ENCODE results near the gene OR2S2. TPM values are rescaled to one million over a fixed set of nuclear protein-coding genes. Genes with fewer than 3 reads are reported as not detected.

The OR2S2 gene
- total RNA-seq, 1 donor from 2014 or later = not detected

DNA sequence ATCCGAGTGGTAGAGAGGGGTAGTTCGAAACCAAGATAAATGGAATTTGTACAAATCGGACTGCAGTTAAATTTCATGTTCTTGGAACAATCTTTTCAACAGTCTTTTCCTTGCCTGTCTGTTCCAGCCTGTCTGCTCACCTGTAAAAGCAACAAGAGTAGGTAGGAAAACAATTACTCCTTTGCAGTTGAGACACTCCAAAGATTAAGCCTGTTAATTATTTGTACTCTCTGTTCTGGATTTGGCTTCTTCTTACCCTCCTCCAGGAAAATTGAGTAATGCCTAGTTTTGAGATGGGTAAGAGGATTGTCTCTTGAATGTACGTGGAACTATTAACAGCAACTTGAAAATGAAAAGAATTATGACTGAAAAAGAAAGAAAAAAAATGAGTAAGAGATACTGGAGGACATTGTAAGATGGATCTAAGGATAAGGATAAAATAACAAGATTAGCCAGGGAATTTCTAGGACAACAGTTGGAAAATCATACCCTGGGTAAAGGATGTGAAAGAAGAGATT is 24.3 kb downstream of the OR2S2 start:
- H3K27me3 Mint-ChIP-seq (ENCODE audit: insufficient read depth, low read depth) = peaks cover 2% of the 10 kb centered on the region
- H4K20me1 ChIP-seq (ENCODE audit: low read depth) = no peaks in the 10 kb centered on the region
- peaks cover 1% of the 10 kb centered on the region for H3K36me3 Mint-ChIP-seq
- H3K4me1 ChIP-seq = no peaks in the 10 kb centered on the region
- H3K9me3 ChIP-seq (ENCODE audit: low read depth) = no peaks in the 10 kb centered on the region
- no peak overlapping the region for H3K4me3 ChIP-seq
- H2AFZ ChIP-seq (replicated peaks) = no peak overlapping the region
- H3K4me2 ChIP-seq = no peak overlapping the region
- H3K79me2 ChIP-seq (ENCODE audit: low read depth) = no peaks in the 10 kb centered on the region
- TF ChIP-seq EZH2 (IDR thresholded peaks at IDR 0.05) = no peak
- TF ChIP-seq, protein P1, sequence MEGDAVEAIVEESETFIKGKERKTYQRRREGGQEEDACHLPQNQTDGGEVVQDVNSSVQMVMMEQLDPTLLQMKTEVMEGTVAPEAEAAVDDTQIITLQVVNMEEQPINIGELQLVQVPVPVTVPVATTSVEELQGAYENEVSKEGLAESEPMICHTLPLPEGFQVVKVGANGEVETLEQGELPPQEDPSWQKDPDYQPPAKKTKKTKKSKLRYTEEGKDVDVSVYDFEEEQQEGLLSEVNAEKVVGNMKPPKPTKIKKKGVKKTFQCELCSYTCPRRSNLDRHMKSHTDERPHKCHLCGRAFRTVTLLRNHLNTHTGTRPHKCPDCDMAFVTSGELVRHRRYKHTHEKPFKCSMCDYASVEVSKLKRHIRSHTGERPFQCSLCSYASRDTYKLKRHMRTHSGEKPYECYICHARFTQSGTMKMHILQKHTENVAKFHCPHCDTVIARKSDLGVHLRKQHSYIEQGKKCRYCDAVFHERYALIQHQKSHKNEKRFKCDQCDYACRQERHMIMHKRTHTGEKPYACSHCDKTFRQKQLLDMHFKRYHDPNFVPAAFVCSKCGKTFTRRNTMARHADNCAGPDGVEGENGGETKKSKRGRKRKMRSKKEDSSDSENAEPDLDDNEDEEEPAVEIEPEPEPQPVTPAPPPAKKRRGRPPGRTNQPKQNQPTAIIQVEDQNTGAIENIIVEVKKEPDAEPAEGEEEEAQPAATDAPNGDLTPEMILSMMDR (IDR thresholded peaks at IDR 0.05) = no peak
- no peak for TF ChIP-seq EZH2phosphoT487 (IDR thresholded peaks at IDR 0.05)
- peaks cover 6% of the 10 kb centered on the region for H3K27me3 ChIP-seq
- H3K36me3 ChIP-seq = no peaks in the 10 kb centered on the region
- H3K27ac Mint-ChIP-seq = no peak overlapping the region
- H3K9ac ChIP-seq = no peak overlapping the region
- H3K27ac ChIP-seq = no peak overlapping the region
- no peak for DNase-seq (ENCODE audit: low spot score)
- H3K9me3 Mint-ChIP-seq = no peaks in the 10 kb centered on the region
- no peaks in the 10 kb centered on the region for H3F3A ChIP-seq (ENCODE audit: low read depth)
- no peak overlapping the region for H3K4me3 Mint-ChIP-seq
- H3K4me1 Mint-ChIP-seq = no peaks in the 10 kb centered on the region

DNA sequence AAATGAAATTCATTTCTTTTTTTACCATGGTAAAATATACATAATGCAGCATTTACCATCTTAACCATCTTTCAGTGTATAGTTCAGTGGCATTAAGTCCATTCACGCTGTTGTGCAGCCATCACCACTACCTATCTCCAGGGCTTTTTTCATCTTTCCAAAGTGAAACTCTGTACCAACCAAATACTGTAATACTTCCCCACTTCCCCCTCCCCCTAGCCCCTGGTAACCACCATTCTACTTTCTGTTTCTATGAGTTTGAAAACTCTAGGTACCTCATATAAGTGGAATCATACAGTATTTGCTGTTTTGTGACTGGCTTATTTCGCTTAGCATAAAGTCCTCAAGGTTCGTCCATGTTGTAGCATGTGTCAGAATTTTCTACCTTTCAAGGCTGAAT is 25.2 kb downstream of the OR2S2 start:
- H3K4me1 Mint-ChIP-seq = no peaks in the 10 kb centered on the region
- DNase-seq (ENCODE audit: low spot score) = no peak
- TF ChIP-seq, protein P1 (IDR thresholded peaks at IDR 0.05) = no peak
- no peak for TF ChIP-seq EZH2phosphoT487 (IDR thresholded peaks at IDR 0.05)
- H3K9ac ChIP-seq = no peak overlapping the region
- H3K27me3 ChIP-seq = peaks cover 6% of the 10 kb centered on the region
- H4K20me1 ChIP-seq (ENCODE audit: low read depth) = no peaks in the 10 kb centered on the region
- no peaks in the 10 kb centered on the region for H3F3A ChIP-seq (ENCODE audit: low read depth)
- no peak overlapping the region for H3K4me3 Mint-ChIP-seq
- H3K36me3 ChIP-seq = no peaks in the 10 kb centered on the region
- no peak overlapping the region for H3K4me2 ChIP-seq
- no peaks in the 10 kb centered on the region for H3K9me3 Mint-ChIP-seq
- no peaks in the 10 kb centered on the region for H3K79me2 ChIP-seq (ENCODE audit: low read depth)
- H3K4me3 ChIP-seq = no peak overlapping the region
- no peaks in the 10 kb centered on the region for H3K4me1 ChIP-seq
- no peak overlapping the region for H2AFZ ChIP-seq (replicated peaks)
- H3K36me3 Mint-ChIP-seq = peaks cover 1% of the 10 kb centered on the region
- H3K27ac Mint-ChIP-seq = no peak overlapping the region
- H3K9me3 ChIP-seq (ENCODE audit: low read depth) = no peaks in the 10 kb centered on the region
- H3K27me3 Mint-ChIP-seq (ENCODE audit: insufficient read depth, low read depth) = peaks cover 2% of the 10 kb centered on the region
- no peak overlapping the region for H3K27ac ChIP-seq

DNA sequence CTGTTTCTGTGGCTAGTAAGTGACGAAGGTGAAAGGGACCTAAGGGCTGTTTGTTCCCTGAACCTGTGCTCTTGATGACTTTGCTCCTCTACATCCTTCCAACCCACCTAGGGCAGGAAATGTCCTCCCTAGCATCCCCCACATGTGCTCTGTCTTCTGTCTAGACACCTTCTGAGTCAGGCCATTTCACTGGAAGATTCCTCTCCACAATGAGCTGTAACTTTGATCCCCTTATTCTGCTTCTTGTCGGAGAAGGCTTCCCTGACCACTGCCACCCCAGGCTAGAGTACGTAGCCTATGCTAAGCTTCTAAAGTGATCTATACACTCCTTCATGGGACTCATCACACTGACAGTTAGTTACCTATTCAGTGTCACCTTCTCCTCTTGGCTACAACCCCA is 27.0 kb downstream of the OR2S2 start:
- Histone ChIP-seq H3F3A (ENCODE audit: low read depth) (no peaks in the 10 kb centered on the region), H3K4me2 (no peak overlapping the region), H3K27ac (no peak overlapping the region), H3K9me3 (ENCODE audit: low read depth) (no peaks in the 10 kb centered on the region), H4K20me1 (ENCODE audit: low read depth) (no peaks in the 10 kb centered on the region), H3K4me3 (no peak overlapping the region), H3K36me3 (no peaks in the 10 kb centered on the region), H3K4me1 (no peaks in the 10 kb centered on the region), H3K27me3 (peaks cover 6% of the 10 kb centered on the region), H3K9ac (no peak overlapping the region), H2AFZ (replicated peaks) (no peak overlapping the region), H3K79me2 (ENCODE audit: low read depth) (no peaks in the 10 kb centered on the region)
- Mint-ChIP-seq H3K9me3 (no peaks in the 10 kb centered on the region), H3K36me3 (no peaks in the 10 kb centered on the region), H3K4me3 (no peak overlapping the region), H3K27me3 (ENCODE audit: insufficient read depth, low read depth) (peaks cover 2% of the 10 kb centered on the region), H3K4me1 (no peaks in the 10 kb centered on the region), H3K27ac (no peak overlapping the region)
- no peak for DNase-seq (ENCODE audit: low spot score)
- TF ChIP-seq, protein P1 (IDR thresholded peaks at IDR 0.05) = no peak
- TF ChIP-seq EZH2 (IDR thresholded peaks at IDR 0.05) (no peak), EZH2phosphoT487 (IDR thresholded peaks at IDR 0.05) (no peak)
